ENCODE results near the gene TBC1D1. TPM values are rescaled to one million over a fixed set of nuclear protein-coding genes. Genes with fewer than 3 reads are reported as not detected.

TBC1D1 gene
- total RNA-seq, 1 experiment from 2014 or later, result 89.0 TPM

DNA sequence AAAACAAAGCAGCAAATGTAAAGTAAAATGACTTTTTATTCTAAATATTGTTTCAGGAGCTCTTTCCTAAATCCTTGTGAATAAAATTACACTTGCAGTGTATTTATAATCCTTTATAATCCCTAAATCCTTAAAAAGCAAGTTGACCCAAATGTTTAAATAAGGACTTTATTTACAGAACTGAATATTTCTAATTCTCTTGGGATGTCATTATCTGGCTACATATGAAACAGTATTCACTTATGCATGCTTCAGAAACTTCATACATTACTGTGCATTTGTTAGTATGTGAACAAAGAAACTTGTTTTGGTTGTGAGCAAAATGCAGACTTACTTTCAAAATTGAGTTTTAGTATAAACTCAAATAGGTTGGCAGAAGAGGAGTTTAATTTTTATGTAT is 118.5 kb downstream of the TBC1D1 start:
- Histone ChIP-seq H3K4me2 (ENCODE audit: low read length) (no peak overlapping the region), H3K79me2 (ENCODE audit: low read length) (no peaks in the 10 kb centered on the region), H3F3A (ENCODE audit: low read length, unreplicated experiment) (no peaks in the 10 kb centered on the region), H3K9me3 (ENCODE audit: low read length) (no peaks in the 10 kb centered on the region), H3K9ac (ENCODE audit: low read length) (no peak overlapping the region), H4K20me1 (ENCODE audit: low read length) (no peaks in the 10 kb centered on the region), H3K27ac (ENCODE audit: low read length) (no peak overlapping the region), H2AFZ (ENCODE audit: low read length) (no peak overlapping the region), H3K4me3 (ENCODE audit: low read length) (no peak overlapping the region), H3K4me1 (ENCODE audit: insufficient read depth, low read length) (peaks cover 14% of the 10 kb centered on the region; the same call in 1 of the 2 replicates), H3K27me3 (ENCODE audit: low read length) (no peaks in the 10 kb centered on the region), H3K36me3 (ENCODE audit: low read depth, low read length) (no peaks in the 10 kb centered on the region), H3K9me2 (replicated peaks; ENCODE audit: low read length) (no peaks in the 10 kb centered on the region)
- ChIA-PET CTCF (no interaction called here), POLR2A (ENCODE audit: unreplicated experiment) (no interaction called here)
- TF ChIP-seq EZH2phosphoT487 (IDR thresholded peaks at IDR 0.05; ENCODE audit: borderline replicate concordance, low read length) (no peak), EZH2 (IDR thresholded peaks at IDR 0.05; ENCODE audit: low read length, unreplicated experiment) (no peak)
- TF ChIP-seq, protein P1, sequence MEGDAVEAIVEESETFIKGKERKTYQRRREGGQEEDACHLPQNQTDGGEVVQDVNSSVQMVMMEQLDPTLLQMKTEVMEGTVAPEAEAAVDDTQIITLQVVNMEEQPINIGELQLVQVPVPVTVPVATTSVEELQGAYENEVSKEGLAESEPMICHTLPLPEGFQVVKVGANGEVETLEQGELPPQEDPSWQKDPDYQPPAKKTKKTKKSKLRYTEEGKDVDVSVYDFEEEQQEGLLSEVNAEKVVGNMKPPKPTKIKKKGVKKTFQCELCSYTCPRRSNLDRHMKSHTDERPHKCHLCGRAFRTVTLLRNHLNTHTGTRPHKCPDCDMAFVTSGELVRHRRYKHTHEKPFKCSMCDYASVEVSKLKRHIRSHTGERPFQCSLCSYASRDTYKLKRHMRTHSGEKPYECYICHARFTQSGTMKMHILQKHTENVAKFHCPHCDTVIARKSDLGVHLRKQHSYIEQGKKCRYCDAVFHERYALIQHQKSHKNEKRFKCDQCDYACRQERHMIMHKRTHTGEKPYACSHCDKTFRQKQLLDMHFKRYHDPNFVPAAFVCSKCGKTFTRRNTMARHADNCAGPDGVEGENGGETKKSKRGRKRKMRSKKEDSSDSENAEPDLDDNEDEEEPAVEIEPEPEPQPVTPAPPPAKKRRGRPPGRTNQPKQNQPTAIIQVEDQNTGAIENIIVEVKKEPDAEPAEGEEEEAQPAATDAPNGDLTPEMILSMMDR (conservative IDR thresholded peaks at IDR 0.05; ENCODE audit: low read depth, low read length), result no peak
- no peak for ATAC-seq
- BruUV-seq (replicated peaks), result no TSS peak
- DNase-seq, result no peak
- intact Hi-C loops (cut with micrococcal nuclease), result no loop called here

DNA sequence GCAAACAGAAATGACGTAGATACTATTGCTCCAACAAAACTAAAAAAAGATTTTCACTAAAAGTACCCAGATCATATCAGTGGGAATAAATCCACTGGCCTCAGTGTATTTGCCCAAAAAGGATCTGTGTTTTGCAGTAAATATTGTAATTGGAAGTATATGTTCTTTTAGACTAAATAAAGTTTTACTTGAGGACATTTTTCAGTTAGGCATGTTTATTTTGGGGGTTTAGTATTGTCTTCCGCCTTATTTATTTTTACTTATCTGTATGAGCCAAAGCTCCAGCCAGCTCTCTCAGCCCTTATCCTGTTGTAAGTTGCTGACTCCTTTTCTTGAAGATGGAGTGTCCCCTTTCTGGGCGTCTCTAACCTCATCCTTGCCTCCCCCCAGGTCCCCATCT is 119.1 kb downstream of the TBC1D1 start:
- Histone ChIP-seq H3F3A (ENCODE audit: low read length, unreplicated experiment) (no peaks in the 10 kb centered on the region), H3K9me3 (ENCODE audit: low read length) (no peaks in the 10 kb centered on the region), H3K36me3 (ENCODE audit: low read depth, low read length) (no peaks in the 10 kb centered on the region), H3K27ac (ENCODE audit: low read length) (no peak overlapping the region), H3K4me3 (ENCODE audit: low read length) (no peak overlapping the region), H3K9me2 (replicated peaks; ENCODE audit: low read length) (no peaks in the 10 kb centered on the region), H3K4me2 (ENCODE audit: low read length) (no peak overlapping the region), H3K79me2 (ENCODE audit: low read length) (no peaks in the 10 kb centered on the region), H4K20me1 (ENCODE audit: low read length) (no peaks in the 10 kb centered on the region), H2AFZ (ENCODE audit: low read length) (no peak overlapping the region), H3K27me3 (ENCODE audit: low read length) (no peaks in the 10 kb centered on the region), H3K4me1 (ENCODE audit: insufficient read depth, low read length) (peaks cover 14% of the 10 kb centered on the region; the same call in 1 of the 2 replicates), H3K9ac (ENCODE audit: low read length) (no peak overlapping the region)
- POLR2A ChIA-PET (ENCODE audit: unreplicated experiment), result no interaction called here
- no TSS peak for BruUV-seq (replicated peaks)
- no peak for DNase-seq
- ATAC-seq, result no peak
- CTCF ChIA-PET, result no interaction called here
- intact Hi-C loops (cut with micrococcal nuclease), result no loop called here
- no peak for TF ChIP-seq EZH2 (IDR thresholded peaks at IDR 0.05; ENCODE audit: low read length, unreplicated experiment)
- TF ChIP-seq, protein P1 (conservative IDR thresholded peaks at IDR 0.05; ENCODE audit: low read depth, low read length), result no peak
- no peak for TF ChIP-seq EZH2phosphoT487 (IDR thresholded peaks at IDR 0.05; ENCODE audit: borderline replicate concordance, low read length)

DNA sequence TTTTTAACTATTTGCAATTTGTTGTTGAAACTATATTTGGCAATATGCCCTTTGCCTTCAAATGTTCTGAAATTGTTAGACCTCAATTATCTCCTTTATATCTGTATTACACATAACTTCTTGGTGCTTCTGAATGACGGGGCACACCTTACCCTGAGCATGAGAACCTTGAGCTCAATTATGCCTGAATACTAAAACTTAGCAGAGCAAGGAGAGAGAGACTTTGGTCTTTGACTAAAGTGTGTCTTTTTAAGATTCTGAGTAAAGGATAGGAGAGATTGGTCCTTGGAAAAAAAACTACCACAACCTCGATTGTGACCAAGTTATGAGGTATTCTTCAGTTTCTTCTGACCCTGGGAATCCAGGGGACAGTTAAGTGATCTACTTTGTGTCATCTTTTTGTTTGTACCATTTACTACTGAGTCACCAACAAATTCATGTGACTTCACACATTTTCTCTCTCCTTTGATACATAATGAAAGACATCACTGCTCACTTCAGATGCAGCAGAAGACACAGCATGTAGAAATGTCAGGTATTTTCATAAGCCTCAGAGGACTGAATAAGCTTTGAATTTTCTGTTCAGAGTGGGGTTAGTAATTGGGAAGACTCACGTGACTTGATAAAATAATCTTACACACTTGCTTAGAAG is 120.8 kb downstream of the TBC1D1 start:
- BruUV-seq (replicated peaks), result no TSS peak
- TF ChIP-seq EZH2 (IDR thresholded peaks at IDR 0.05; ENCODE audit: low read length, unreplicated experiment) (no peak), EZH2phosphoT487 (IDR thresholded peaks at IDR 0.05; ENCODE audit: borderline replicate concordance, low read length) (no peak)
- TF ChIP-seq, protein P1 (conservative IDR thresholded peaks at IDR 0.05; ENCODE audit: low read depth, low read length), result no peak
- intact Hi-C loops (cut with micrococcal nuclease), result loop anchor here (2.0 kb wide), 1 partner anchor 19 kb away; no protein-coding TSS in a partner anchor
- Histone ChIP-seq H3K4me2 (ENCODE audit: low read length) (no peak overlapping the region), H3K27me3 (ENCODE audit: low read length) (no peaks in the 10 kb centered on the region), H3K9ac (ENCODE audit: low read length) (no peak overlapping the region), H3F3A (ENCODE audit: low read length, unreplicated experiment) (no peaks in the 10 kb centered on the region), H3K4me3 (ENCODE audit: low read length) (no peak overlapping the region), H3K27ac (ENCODE audit: low read length) (no peak overlapping the region), H3K36me3 (ENCODE audit: low read depth, low read length) (no peaks in the 10 kb centered on the region), H3K4me1 (ENCODE audit: insufficient read depth, low read length) (peaks cover 14% of the 10 kb centered on the region; the same call in 1 of the 2 replicates), H2AFZ (ENCODE audit: low read length) (no peak overlapping the region), H4K20me1 (ENCODE audit: low read length) (no peaks in the 10 kb centered on the region), H3K9me2 (replicated peaks; ENCODE audit: low read length) (no peaks in the 10 kb centered on the region), H3K79me2 (ENCODE audit: low read length) (no peaks in the 10 kb centered on the region), H3K9me3 (ENCODE audit: low read length) (no peaks in the 10 kb centered on the region)
- CTCF ChIA-PET, result no interaction called here
- POLR2A ChIA-PET (ENCODE audit: unreplicated experiment), result no interaction called here
- DNase-seq (no peak), ATAC-seq (no peak)

Data from PC-3 (cell line).